Motor neuron (in vitro differentiated cells): ENCODE data around the gene ARHGEF35. TPM values are rescaled to one million over a fixed set of nuclear protein-coding genes. Genes with fewer than 3 reads are reported as not detected.
A peak's percentile ranks its signal among the peaks of the same experiment; 100 is the strongest.
"Not testable (repeated sequence)": the region's sequence is repeated elsewhere in the genome, so short reads cannot be mapped to it uniquely, and the experiment has no call there.

Experiments used
- ATAC-seq, 8 experiments: fragments of 200-7000 bp; cut with Tn5 transposase; replicated peaks in 6 of 8; 2 replicates each; pipeline ENCODE4 v1.8.0; 2021; ENCODE audit warnings: mild to moderate bottlenecking in 8 of 8, moderate library complexity in 8 of 8
- H3K27ac ChIP-seq, 2 donors: fragments of 250-450 bp; sonication (Bioruptor Pico); 2 replicates each; pipeline ENCODE4 v1.9.0; 2021; ENCODE audit warnings: antibody characterized with exemption in 2 of 2, mild to moderate bottlenecking in 2 of 2, moderate library complexity in 1 of 2
- H3K4me1 ChIP-seq, 2 donors: fragments of 250-450 bp; sonication (Bioruptor Pico); replicated peaks in 1 of 2; 2 replicates each; pipeline ENCODE4 v1.6.1; 2021; ENCODE audit warnings: antibody characterized with exemption in 2 of 2, mild to moderate bottlenecking in 2 of 2, moderate library complexity in 1 of 2
- H3K4me3 ChIP-seq, 5 donors: fragments of 250-450 bp; sonication (Bioruptor Pico); 2 replicates each; pipeline ENCODE4 v1.9.0; 2021; ENCODE audit warnings: antibody characterized with exemption in 5 of 5, mild to moderate bottlenecking in 5 of 5, moderate library complexity in 4 of 5
- WGBS, 10 experiments: fragments of 450-650 bp; shearing (Covaris generic); methylation state at CpG; one replicate each; pipeline ENCODE4 v1.0.0; 2022; 5-methylcytosine and 5-hydroxymethylcytosine counted together
- in situ Hi-C, 9 experiments: fragments of 400-800 bp; cut with MboI; loops; one replicate each; pipeline ENCODE4 v1.15.0; 2021; ENCODE audit warnings: low sequenced_read_pairs in 9 of 9, low pct_unique_long_range_greater_than_20kb in 2 of 9; ENCODE audit not compliant: unreplicated experiment in 9 of 9
- total RNA-seq, 8 experiments: library from RNA; unstranded; fragments of 300-600 nt; gene quantifications; 2 replicates each; pipeline versions ENCODE4 v1.2.3 to v1.2.4, GENCODE V29; 2022

The ARHGEF35 gene
- 1 to 10 TPM in 1 of 8 experiments, under 1 TPM in 3, not detected in 4; 0.18 to 1.2 (median 0.26) TPM for total RNA-seq

- peak in 3 of 8 experiments; percentile 65 to 85 (median 68) for ATAC-seq
- H3K4me3 ChIP-seq, H3K27ac ChIP-seq, H3K4me1 ChIP-seq, in situ Hi-C loops: not testable (repeated sequence)
- no CpG with 5 or more reads among the region's 51 CpGs for WGBS, 10 experiments
Observed at GRCh38 chr7:144195212-144195872, at the start of gene ARHGEF35. TSS of gene ARHGEF35 (minus strand) at chr7:144195833. CDS start at chr7:144188383, 7,450 bp downstream.

GRCh38 chr7:144245372-144245771, 49.7 kb upstream of the ARHGEF35 start:
- ATAC-seq, H3K4me1 ChIP-seq, H3K27ac ChIP-seq, H3K4me3 ChIP-seq, in situ Hi-C loops: not testable (repeated sequence)
- no CpG with 5 or more reads among the region's 2 CpGs for WGBS, 10 experiments

- H3K4me3 ChIP-seq, H3K4me1 ChIP-seq, ATAC-seq, H3K27ac ChIP-seq, in situ Hi-C loops: not testable (repeated sequence)
- no CpG with 5 or more reads among the region's 2 CpGs for WGBS, 10 experiments
Observed at GRCh38 chr7:144239365-144239764, 43.7 kb upstream of the ARHGEF35 start, which contains the start of gene OR2A42. TSS of gene OR2A42 (minus strand) at chr7:144239605. CDS start at chr7:144232843, 6,762 bp downstream.

- no CpG with 5 or more reads among the region's 2 CpGs for WGBS, 10 experiments
- H3K27ac ChIP-seq, H3K4me1 ChIP-seq, in situ Hi-C loops, ATAC-seq, H3K4me3 ChIP-seq: not testable (repeated sequence)
Observed at GRCh38 chr7:144238530-144239082, 43.0 kb upstream of the ARHGEF35 start.

GRCh38 chr7:144233039-144233438, 37.4 kb upstream of the ARHGEF35 start:
- H3K4me3 ChIP-seq, ATAC-seq, H3K4me1 ChIP-seq, in situ Hi-C loops, H3K27ac ChIP-seq: not testable (repeated sequence)
- WGBS, 10 experiments, result no CpG with 5 or more reads among the region's 1 CpG

GRCh38 chr7:144231027-144231426, 35.4 kb upstream of the ARHGEF35 start:
- ATAC-seq, H3K27ac ChIP-seq, H3K4me1 ChIP-seq, in situ Hi-C loops, H3K4me3 ChIP-seq: not testable (repeated sequence)
- no CpG with 5 or more reads among the region's 2 CpGs for WGBS, 10 experiments

GRCh38 chr7:144228810-144229209, 33.2 kb upstream of the ARHGEF35 start:
- H3K4me1 ChIP-seq, in situ Hi-C loops, H3K27ac ChIP-seq, ATAC-seq, H3K4me3 ChIP-seq: not testable (repeated sequence)
- WGBS, 10 experiments, result no CpG with 5 or more reads among the region's 3 CpGs

- ATAC-seq, in situ Hi-C loops, H3K4me1 ChIP-seq, H3K27ac ChIP-seq, H3K4me3 ChIP-seq: not testable (repeated sequence)
- 67% methylated on average over 2 of the region's 4 CpGs; no CpG with 5 or more reads in 9 of the 10 experiments for WGBS, 10 experiments
Observed at GRCh38 chr7:144226866-144227265, 31.2 kb upstream of the ARHGEF35 start.

GRCh38 chr7:144223675-144224074, 28.0 kb upstream of the ARHGEF35 start:
- H3K4me1 ChIP-seq, in situ Hi-C loops, H3K4me3 ChIP-seq, ATAC-seq, H3K27ac ChIP-seq: not testable (repeated sequence)

- H3K27ac ChIP-seq, H3K4me1 ChIP-seq, H3K4me3 ChIP-seq, in situ Hi-C loops, ATAC-seq: not testable (repeated sequence)
Observed at GRCh38 chr7:144220531-144220930, 24.9 kb upstream of the ARHGEF35 start.

- in situ Hi-C loops, H3K4me1 ChIP-seq, H3K27ac ChIP-seq, H3K4me3 ChIP-seq: not testable (repeated sequence)
- peak in 7 of 8 experiments; percentile 25 to 93 (median 46) for ATAC-seq
- no CpG with 5 or more reads among the region's 4 CpGs for WGBS, 10 experiments
Observed at GRCh38 chr7:144219149-144219548, 23.5 kb upstream of the ARHGEF35 start.

- ATAC-seq, result peak in 1 of 8 experiments; percentile 7
- H3K4me1 ChIP-seq, H3K27ac ChIP-seq, H3K4me3 ChIP-seq, in situ Hi-C loops: not testable (repeated sequence)
- WGBS, 10 experiments, result 100% methylated on average over 1 of the region's 1 CpG; no CpG with 5 or more reads in 9 of the 10 experiments
Observed at GRCh38 chr7:144218581-144218980, 22.9 kb upstream of the ARHGEF35 start.

- in situ Hi-C loops, H3K27ac ChIP-seq, ATAC-seq, H3K4me3 ChIP-seq, H3K4me1 ChIP-seq: not testable (repeated sequence)
Observed at GRCh38 chr7:144217200-144217599, 21.6 kb upstream of the ARHGEF35 start.

GRCh38 chr7:144205306-144205705, 9.7 kb upstream of the ARHGEF35 start:
- H3K4me3 ChIP-seq, in situ Hi-C loops, H3K27ac ChIP-seq, H3K4me1 ChIP-seq: not testable (repeated sequence)
- WGBS, 10 experiments, result no CpG with 5 or more reads among the region's 5 CpGs
- ATAC-seq, result peak in 2 of 8 experiments; percentile 88 to 94
